ENCODE results near the gene COL12A1.

- TF ChIP-seq GATA2 (IDR thresholded peaks at IDR 0.05; ENCODE audit: low read depth, low read length) (no peak), GATA3 (IDR thresholded peaks at IDR 0.05; ENCODE audit: low read depth, low read length) (no peak)
Observed at GRCh38 chr6:75145976-75146375, 59.9 kb downstream of the COL12A1 start.

Measured in SH-SY5Y (cell line).